C1 segment of cervical spinal cord (tissue), 14 donors: ENCODE data around the gene PLEKHN1.

Source experiments
- DNase-seq, 14 donors: peaks; one replicate each; lab custom pipeline; 2025; lab: John Stamatoyannopoulos, UW

Gene PLEKHN1

DNA sequence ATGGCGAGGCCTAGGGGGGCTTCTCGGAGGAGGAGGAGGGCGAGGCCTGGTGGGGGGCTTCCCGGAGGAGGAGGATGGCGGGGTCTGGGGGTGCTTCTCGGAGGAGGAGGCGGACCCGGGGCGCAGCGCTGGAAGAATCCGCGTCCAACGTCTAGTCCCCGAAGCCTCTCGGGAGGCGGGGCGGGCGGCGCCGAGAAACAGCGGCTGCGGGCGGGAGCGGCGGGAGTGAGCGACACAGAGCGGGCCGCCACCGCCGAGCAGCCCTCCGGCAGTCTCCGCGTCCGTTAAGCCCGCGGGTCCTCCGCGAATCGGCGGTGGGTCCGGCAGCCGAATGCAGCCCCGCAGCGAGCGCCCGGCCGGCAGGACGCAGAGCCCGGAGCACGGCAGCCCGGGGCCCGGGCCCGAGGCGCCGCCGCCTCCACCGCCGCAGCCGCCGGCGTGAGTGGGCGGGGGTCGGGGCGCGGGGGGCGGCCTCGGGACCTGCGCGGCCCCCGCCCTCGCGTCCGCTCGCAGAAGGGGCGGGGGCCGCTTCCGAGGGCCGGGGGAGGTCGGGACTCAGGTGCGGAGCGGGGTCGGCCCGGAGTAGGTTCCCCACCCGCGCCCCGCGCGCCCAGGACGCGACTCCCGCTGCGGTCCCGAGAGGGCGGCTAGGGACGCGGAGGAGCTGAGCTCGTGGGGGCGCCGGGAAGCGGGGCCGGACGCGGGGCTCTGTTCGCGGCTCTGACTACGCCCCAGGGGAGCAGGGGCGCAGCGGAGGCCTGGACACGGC lies 5.7 kb upstream of the PLEKHN1 start, which contains the start of gene KLHL17:
TSS of gene KLHL17 (plus strand) at position 222 of the 769 bp plus-strand sequence. CDS start at position 332, 110 bp downstream.
- peak in 7 of 14 donors; percentile 8 to 65 (median 43) for DNase-seq

- DNase-seq = no peak
Measured at GRCh38 chr1:961132-961669, 5.1 kb upstream of the PLEKHN1 start.

DNA sequence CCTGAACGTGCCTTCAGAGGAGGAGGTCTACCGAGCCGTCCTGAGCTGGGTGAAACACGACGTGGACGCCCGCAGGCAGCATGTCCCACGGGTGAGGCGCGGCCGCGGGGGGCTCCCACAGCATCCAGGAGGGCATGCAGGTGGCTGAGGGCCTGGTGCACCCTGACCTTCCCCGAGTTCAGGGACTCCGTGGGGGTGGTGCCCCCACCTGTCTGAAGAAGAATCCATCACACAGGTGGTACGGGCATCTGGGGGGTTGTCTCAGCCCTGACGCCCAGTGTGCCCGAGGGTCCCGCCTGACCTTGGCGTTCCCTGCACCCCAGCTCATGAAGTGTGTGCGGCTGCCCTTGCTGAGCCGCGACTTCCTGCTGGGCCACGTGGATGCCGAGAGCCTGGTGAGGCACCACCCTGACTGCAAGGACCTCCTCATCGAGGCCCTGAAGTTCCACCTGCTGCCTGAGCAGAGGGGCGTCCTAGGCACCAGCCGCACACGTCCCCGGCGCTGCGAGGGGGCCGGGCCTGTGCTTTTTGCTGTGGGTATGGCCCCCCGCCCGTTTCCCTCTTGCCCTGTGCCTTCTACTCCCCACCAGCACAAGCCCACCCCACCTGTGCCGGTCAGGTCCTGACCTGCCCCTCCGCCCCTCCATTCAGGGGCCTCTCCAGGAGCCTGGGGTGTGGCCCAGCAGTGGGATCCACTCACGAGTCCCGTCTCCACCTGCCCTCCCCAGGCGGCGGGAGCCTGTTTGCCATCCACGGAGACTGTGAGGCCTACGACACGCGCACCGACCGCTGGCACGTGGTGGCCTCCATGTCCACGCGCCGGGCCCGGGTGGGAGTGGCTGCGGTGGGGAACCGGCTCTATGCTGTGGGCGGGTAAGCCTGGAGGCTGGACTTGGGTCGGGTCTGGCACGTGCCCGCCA lies 3.6 kb upstream of the PLEKHN1 start:
- DNase-seq = no peak

DNA sequence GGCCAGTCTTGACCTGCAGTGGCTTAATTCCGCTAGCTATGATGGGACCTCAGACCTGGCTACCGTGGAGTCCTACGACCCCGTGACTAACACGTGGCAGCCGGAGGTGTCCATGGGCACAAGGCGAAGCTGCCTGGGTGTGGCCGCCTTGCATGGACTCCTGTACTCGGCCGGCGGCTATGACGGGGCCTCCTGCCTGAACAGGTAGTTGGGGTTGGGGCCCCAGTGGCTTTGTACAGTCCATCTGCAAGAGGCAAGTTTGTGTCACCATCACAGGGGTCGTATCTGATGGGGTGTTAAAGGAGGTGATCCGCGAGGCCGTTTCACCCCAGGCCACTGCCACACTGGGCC lies 3.0 kb upstream of the PLEKHN1 start:
- no peak for DNase-seq

DNA sequence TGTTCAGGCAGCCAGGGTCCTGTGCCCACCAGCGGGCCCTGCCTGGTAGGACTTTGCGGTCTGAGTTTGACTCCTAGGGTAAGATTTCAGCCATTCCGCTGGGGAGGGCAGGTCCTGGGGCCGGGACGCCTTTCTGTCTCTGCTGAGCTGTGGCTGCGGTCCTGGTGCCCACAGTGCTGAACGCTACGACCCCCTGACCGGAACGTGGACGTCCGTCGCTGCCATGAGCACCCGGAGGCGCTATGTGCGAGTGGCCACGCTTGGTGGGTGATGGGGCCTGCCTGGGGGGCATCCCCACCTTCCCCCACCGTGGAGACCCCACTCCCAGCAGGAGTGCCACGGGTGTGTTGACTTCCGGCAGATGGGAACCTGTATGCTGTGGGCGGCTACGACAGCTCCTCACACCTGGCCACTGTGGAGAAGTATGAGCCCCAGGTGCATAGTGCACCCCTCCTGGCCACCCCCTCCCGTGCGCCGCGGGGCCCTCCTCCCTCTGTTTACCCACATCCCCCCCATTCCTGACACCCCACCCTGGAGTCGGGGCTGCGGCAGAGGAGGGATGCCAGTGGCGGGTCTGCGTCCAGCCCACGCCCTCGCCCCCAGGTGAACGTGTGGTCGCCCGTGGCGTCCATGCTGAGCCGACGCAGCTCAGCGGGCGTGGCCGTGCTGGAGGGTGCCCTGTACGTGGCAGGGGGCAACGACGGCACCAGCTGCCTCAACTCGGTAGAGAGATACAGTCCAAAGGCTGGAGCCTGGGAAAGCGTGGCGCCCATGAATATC lies 2.3 kb upstream of the PLEKHN1 start:
- no peak for DNase-seq

DNA sequence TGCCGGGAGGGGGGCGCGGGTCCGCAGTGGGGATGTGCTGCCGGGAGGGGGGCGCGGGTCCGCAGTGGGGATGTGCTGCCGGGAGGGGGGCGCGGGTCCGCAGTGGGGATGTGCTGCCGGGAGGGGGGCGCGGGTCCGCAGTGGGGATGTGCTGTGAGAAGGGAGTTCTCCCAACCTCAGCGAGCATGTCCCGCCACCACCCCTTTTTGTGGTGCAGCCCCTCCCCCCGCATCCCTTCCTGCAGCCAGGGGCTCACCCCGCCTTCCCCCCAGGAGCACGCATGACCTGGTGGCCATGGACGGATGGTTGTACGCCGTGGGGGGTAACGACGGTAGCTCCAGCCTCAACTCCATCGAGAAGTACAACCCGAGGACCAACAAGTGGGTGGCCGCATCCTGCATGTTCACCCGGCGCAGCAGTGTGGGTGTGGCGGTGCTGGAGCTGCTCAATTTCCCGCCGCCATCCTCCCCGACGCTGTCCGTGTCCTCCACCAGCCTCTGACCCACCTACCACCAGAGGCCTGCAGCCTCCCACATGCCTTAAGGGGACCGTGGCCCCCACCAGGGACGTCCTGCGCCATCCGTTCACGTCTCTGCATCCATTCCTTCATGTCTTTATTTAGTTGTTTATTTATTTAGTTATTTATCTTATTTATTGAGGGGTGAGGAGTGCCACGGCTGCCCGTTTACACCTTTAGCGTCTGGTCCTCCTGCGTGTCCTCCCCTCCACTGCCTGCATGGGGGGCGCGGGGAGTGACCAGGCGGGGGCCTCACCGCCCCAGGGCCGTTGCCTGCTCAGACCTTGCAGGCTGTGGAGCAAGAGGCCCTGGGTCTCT lies 1.4 kb upstream of the PLEKHN1 start:
- no peak for DNase-seq

- no peak for DNase-seq
Measured at GRCh38 chr1:965526-966134, 652 bp upstream of the PLEKHN1 start.

DNA sequence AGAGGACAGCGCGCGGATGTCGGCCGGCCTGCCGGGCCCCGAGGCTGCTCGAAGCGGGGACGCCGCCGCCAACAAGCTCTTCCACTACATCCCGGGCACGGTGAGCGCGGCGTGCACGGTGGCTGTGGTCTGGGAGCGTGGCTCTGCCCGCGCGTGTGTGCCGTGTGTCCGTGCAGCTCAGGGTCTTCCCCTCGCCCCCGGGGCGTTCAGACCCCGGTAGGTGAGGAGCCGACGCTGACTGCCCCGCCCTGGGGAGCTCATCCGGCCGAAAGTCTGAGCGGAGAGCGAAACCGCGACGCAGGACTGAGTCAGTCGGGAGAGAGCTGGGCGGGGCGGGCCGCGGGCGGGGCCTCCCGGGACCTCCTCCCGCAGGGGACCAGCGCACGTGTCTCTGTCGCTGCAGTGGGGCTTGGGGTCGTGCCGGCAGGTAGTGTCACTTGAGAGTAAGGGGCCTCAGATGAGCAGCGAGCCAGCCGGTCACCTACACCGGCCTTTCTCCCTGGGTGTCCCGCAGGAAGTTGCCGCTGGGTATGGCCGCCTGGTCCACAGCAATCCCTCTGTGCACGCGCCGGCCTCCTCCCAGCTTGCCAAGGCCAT lies 520 bp downstream of the PLEKHN1 start:
- no peak for DNase-seq

DNA sequence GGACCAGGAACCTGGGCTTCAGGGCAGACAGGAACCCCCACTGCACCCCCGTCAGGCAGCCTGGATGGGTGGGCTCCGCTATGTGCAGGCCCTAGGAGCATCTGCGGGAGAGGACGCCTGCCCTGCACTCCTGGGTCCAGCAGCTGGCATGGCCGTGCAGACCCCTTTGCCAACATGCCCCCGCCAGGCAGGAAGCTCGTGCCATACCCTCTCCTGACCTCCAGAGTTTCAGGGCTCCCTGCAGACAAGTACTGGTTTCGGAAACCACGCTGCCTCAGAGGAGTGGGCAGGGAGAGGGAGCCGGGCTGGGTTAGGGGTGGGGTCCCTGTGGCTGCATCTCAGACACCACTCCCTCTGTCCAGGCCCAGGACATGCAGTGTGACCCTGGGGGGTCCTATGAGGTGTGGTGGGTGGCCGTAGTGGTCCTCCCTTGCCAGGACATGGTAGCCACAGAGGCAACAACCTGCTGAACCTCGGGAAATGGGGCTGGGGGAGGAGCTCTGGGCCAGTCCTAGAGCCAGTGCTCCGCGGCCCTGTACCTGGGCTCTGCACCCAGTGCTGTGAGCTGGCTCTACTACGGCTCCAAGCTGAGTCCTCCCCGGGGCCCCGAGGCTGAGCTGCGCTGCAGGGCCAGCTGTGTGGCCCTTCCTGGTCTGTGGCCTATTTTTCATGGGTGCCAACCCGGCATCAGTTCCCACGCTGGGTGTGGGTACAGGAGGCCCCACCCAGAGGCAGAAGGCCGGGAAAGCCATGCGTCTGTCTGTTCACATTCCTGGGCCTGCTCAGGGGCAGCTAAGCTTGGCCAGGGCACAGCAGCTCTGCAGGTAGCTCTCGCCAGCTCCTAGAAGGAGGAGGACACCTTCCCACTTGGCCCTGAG lies 1.4 kb downstream of the PLEKHN1 start:
- no peak for DNase-seq

DNA sequence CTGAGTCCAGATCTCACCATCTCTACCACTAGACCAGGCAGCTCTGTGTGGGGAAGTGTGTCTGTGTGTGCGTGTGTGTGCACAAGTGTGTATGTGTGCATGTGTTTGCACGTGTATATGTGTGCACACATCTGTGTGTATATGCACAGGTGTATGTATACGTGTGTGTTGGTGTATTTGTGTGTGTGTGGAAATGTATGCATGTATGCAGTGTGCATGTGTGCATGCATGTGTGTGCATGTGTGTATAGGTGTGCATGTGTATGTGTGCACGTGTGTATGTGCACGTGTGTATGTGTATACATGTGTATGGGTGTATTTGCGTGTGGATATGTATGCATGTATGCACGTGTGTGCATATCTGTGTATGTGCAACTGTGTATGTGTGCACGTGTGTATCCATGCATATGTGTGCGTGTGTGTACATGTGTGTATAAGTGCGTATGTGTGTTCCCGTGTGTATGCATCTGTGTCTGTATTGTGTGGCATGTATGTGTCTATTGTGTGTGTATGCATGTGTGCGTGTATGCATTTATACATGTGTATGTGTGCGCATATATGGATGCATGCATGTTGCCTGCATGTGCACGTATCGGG lies 3.1 kb downstream of the PLEKHN1 start:
- no peak for DNase-seq

DNA sequence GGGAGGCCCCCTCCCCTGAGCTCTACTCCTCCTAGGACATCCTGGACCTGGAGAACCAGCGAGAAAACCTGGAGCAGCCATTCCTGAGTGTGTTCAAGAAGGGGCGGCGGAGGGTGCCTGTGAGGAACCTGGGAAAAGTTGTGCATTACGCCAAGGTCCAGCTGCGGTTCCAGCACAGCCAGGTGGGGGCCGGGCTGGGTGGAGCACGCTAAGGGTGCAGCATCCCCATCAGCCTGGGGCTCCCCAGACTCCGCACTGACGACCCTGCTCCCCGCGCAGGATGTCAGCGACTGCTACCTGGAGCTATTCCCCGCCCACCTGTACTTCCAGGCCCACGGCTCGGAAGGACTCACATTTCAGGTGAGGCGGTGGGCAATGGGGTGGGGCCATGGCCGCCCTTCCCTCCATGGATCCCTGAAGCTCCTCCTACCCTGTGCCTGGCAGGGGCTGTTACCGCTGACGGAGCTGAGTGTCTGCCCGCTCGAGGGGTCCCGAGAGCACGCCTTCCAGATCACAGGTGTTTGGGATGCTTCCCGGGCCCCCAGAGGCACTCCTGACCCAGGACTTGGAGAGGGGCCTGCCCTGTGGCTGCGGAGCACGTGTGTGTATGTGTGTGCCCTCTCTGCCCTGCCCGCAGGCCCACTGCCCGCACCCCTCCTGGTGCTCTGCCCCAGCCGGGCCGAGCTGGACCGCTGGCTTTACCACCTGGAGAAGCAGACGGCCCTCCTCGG lies 4.1 kb downstream of the PLEKHN1 start:
- DNase-seq = no peak

GRCh38 chr1:970973-971730 lies 4.9 kb downstream of the PLEKHN1 start:
- DNase-seq = no peak

GRCh38 chr1:971751-972506 lies 5.6 kb downstream of the PLEKHN1 start:
- DNase-seq = no peak

DNA sequence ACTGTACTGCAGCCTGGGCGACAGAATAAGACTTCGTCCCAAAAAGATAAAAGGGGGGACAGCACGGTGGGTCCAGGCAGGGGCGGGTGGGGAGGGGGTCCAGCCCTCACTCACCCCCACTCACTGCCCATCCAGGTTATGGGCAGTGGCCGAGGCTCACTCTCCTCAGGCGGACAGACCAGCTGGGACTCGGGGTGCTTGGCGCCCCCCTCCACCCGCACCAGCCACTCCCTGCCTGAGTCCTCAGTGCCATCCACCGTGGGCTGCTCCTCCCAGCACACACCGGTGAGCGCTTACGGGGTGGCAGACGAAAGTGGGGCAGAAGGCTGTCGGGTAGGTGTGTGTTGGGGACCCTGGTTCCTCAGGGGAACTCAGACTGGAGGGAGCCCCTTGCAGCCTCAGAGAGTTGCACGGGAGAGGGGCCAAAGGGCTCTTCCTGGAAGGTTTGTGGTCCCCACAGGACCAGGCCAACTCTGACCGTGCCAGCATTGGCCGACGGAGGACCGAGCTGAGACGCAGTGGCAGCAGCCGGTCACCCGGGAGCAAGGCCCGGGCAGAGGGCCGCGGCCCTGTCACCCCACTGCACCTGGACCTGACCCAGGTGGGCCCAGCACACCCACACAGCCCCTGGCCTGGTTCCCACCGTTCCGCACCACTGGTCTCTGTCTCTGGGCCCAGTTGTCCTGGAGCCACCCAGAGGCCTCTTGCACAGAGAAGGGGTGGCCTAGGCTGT lies 6.6 kb downstream of the PLEKHN1 start:
- no peak for DNase-seq

- DNase-seq = no peak
Measured at GRCh38 chr1:973459-974292, 7.4 kb downstream of the PLEKHN1 start.
